ENCODE results near the gene TBC1D9B.
A peak's percentile ranks its signal among the peaks of the same experiment; 100 is the strongest.

The TBC1D9B gene

DNA sequence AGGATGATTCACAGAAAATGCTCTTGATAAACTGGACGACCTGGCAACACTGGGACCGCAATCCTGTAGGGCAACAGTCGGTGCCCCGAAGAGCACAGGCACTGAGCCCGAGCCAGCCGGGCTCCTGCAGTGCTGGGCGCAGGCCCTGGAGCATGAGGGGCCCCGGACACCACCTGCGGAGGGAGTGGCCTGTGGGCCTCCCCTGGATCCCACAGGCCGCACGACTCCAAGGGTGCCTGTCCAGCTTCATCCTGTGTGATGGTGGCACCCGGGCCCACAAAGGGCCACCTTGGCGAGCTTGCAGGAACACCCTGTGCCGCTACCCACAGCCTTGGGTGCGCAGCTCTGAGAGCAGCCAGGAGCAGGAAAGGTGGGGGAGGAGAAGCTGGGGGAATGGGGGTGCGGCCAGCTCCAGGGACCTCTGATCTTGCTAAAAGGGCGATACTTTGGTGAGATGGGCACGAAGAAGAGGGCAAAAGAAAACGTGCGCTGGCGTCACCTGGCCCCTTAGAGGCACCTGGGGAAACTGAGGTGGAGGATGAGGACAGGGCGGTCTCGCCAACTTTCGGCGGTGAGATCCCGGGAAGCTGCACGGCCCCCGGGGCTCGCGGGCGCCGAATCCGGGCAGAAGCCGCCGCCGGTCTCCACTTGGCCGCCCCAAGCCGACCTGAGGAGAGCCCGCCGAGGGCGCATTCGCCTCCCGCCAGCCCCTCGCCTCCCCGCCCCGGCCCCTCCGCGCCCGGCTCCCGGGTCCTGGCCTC, 722 bp downstream of the TBC1D9B start:
- peak; percentile 22 for DNase-seq (ENCODE audit: low spot score)

GRCh38 chr5:179906294-179906794, 1.4 kb downstream of the TBC1D9B start:
- DNase-seq (ENCODE audit: low spot score) = no peak

- no peak for DNase-seq (ENCODE audit: low spot score)
Observed at GRCh38 chr5:179905161-179905560, 2.5 kb downstream of the TBC1D9B start.

- no peak for DNase-seq (ENCODE audit: low spot score)
Observed at GRCh38 chr5:179904463-179905160, 3.1 kb downstream of the TBC1D9B start.

DNA sequence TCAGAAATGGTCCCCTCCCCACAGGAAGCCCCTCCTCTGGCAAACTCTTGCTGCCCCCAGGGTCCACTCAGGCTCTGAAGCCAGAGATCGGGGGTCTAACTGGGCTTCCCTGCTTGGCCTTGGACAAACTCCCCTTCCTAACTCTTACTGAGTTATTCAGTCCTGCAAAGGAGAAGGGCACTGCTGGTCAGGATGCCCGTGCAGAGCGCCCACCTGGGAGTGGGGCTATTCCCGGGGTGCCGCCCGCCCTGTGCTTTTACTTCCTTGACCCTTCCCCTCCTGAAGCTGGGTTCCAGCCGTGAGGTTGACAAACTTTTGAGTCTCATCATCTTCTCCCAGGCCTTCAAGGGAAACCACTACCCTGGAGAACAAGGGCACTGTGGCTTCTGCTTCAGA, 4.9 kb downstream of the TBC1D9B start:
- DNase-seq (ENCODE audit: low spot score) = no peak

- no peak for DNase-seq (ENCODE audit: low spot score)
Observed at GRCh38 chr5:179901915-179902762, 5.6 kb downstream of the TBC1D9B start.

GRCh38 chr5:179901462-179901861, 6.2 kb downstream of the TBC1D9B start:
- DNase-seq (ENCODE audit: low spot score) = no peak

DNA sequence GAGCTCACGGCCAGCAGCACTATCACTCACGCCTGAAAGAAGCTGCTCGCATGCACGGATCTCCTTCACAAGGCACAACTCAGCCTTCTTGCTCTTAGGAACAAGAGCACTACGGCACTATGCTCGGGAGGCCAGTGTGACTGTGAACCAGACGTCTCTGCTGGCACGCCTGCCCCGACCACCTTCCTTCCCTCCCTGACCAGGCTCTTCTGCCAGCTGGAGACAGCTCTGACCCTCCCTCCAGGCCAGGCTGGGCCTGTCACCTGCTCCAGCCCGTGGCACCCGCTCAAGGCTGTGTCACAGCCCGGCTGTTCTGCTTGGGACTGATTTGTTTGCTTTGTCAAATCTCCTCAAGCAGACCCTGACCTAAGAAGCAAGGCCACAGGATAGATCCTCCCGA, 7.0 kb downstream of the TBC1D9B start:
- DNase-seq (ENCODE audit: low spot score) = no peak

DNA sequence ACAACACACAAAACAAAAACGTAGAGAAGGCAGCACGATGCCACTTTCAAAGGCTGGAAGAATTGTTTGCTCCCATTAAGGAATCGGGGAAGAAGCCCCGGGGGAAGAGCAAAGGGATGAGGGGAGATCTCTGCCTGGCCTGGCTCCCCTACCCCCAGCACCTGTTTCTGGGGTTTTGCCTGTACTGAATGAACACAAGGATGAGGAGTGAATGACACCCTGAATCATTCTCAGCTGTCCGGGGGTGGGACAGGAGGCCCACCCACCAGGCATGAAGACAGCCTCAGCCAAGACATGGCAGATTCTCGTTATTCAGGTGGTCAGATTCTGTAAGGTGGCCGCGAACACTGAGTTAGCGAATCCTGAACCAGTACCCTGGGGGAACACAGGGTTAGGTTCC, 7.5 kb downstream of the TBC1D9B start:
- DNase-seq (ENCODE audit: low spot score) = no peak

DNA sequence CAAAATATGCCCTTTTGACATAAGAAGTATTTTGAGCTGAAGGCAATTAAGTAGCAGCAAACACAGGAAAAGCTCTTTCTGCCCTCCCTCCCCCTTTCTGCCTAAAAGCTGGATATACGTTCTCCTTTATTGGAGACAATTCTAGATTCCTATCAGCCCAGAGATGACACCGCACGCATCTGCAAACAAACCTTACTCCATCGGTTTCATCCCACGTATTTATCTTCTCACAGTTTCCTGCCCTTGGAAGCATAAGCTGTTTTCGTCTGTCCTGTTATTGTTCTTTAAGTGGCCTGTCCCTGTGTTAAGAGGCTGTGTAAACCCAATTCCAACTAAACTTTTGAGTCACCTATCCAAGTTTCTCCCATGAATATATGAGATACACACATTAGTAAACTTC, 11.8 kb downstream of the TBC1D9B start:
- no peak for DNase-seq (ENCODE audit: low spot score)

- no peak for DNase-seq (ENCODE audit: low spot score)
Observed at GRCh38 chr5:179893958-179894895, 13.5 kb downstream of the TBC1D9B start.

- DNase-seq (ENCODE audit: low spot score) = no peak
Observed at GRCh38 chr5:179893076-179893957, 14.4 kb downstream of the TBC1D9B start.

DNA sequence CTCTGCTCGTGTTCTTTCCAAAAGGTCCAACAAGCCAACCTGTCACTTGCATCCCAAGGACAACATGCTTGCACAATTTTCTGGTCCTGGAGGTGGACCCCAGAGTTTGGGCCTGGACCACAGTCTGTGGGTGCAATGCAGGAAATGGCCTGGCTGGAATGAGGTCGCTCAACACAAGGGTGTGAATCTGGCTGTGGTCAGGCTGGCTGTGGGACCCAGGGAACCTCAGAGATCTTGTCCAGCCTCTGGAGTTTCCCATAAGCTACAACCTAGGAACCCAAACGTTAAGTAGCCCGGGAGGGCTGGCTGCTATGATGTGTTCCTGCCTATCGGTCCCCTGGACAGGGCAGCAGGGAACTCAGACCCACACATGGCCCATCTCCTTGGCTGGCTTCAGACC, 15.4 kb downstream of the TBC1D9B start:
- no peak for DNase-seq (ENCODE audit: low spot score)

- no peak for DNase-seq (ENCODE audit: low spot score)
Observed at GRCh38 chr5:179890751-179891682, 16.7 kb downstream of the TBC1D9B start.

GRCh38 chr5:179889885-179890284, 17.8 kb downstream of the TBC1D9B start:
- DNase-seq (ENCODE audit: low spot score) = no peak

GRCh38 chr5:179887802-179888201, 19.9 kb downstream of the TBC1D9B start:
- no peak for DNase-seq (ENCODE audit: low spot score)

- DNase-seq (ENCODE audit: low spot score) = no peak
Observed at GRCh38 chr5:179887095-179887494, 20.6 kb downstream of the TBC1D9B start.

- no peak for DNase-seq (ENCODE audit: low spot score)
Observed at GRCh38 chr5:179886190-179886911, 21.3 kb downstream of the TBC1D9B start.

All from NAMALWA (cell line).